Limb (tissue), 2 donors: ENCODE results near the gene FAM180A.

Experiments
- DNase-seq, 2 donors: peaks; one replicate each; pipeline ENCODE4 v3.0.0-alpha.2; 2016; ENCODE audit errors: extremely low spot score in 2 of 2

Gene FAM180A

DNA sequence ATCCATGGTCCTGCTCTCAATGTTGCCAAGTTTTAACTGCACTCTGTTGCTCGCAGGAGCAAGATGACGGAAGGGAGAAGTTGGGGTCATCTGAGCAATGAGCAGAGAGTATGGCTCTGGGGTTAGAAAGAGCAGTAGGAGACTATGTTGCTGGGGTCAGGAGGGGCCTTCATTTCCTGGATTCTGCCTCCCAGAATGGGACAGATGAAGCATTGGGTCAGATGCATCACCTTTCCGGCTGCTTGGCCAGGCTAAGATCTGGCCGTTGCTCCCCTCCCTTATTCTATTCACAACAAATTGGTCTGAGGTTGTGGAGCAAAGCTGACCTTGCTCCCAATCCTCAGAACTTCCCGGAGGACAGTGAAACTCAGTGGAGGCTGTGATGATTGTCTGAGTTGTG, 63.9 kb downstream of the FAM180A start:
- no peak for DNase-seq

- no peak for DNase-seq
These were observed 64.5 kb downstream of the FAM180A start for GRCh38 chr7:135684136-135684535.

DNA sequence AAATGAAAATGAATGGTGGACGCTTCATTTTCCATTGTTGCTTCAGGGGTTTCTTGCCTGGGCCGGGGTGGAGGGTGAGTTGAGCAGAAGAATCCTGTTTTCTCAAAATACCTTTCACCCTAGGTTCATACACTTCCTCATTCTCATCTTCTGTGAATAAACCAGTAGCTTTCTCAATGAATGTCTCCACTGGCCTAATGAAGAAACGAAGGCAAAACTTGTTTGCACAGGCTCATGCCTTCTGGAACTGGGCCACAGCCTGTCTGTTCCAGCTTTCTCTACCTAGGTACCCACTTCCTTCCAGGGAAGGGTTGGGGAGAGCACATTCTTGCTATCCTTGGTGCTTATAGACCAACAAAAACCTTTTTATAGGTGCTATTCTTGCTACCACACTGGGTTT, 65.0 kb downstream of the FAM180A start:
- no peak for DNase-seq

- DNase-seq, result peak in 1 of 2 donors; percentile 10
These were observed 66.4 kb downstream of the FAM180A start for GRCh38 chr7:135682191-135682590.

DNA sequence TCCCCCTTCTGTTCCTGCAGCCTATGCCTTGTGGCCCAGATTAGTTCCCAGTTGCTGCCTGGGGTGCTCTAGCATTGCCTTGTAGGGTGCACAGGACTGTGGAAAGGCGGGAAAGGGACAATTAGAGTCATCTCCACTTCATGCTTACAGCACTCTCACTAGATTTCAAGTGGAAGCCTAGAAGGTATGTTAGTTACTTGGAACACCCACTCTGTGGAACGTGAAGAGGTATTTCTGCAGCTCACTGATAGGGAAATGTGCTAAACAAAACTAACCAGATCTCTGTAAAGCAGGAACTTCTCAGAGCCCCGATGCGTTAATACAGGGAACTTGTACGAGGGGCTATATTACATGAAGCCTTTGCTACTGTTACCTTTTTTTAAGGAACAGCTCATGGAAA, 66.9 kb downstream of the FAM180A start:
- DNase-seq, result no peak
